ENCODE measurements around the gene CAB39L.

Gene CAB39L

DNA sequence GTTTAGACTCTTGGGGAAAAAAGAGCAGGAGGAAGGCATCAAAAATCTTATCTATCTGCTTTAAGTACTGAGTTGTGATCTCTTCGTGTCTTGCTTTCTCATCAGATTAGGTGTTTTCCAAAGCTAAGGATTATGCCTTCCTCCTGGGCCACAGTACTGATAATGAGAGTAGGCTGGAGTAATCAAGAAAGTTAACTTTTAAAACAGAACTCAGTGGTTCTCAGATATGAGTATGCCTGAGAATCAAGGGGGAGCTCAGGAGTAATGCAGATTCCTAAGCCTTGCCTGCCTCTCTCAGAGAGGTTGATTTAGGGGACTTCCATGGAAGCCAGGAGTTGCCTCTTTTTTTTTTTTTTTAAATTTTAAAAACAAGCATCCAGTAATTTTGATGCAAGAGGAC lies 172.6 kb downstream of the CAB39L start:
- no peak for DNase-seq

DNA sequence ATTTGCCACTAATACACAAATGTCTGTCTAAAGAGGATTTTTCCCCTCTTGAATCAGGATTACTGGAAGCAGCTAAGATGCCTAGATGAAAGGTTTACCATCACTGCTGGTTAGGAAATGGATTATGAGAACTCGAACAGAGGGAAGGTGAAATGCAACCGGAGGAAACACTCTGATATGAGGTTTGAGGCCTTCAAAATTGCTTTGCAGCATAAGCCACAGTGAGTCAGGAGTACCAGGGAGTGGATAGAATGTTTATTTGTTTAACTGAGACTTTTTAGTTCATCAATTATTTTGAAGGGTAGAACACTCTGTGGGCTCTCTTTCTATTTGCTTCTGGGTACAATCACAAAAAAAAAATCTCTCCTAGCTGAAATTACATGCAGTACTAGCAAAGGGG lies 178.0 kb downstream of the CAB39L start:
- no peak for DNase-seq

DNA sequence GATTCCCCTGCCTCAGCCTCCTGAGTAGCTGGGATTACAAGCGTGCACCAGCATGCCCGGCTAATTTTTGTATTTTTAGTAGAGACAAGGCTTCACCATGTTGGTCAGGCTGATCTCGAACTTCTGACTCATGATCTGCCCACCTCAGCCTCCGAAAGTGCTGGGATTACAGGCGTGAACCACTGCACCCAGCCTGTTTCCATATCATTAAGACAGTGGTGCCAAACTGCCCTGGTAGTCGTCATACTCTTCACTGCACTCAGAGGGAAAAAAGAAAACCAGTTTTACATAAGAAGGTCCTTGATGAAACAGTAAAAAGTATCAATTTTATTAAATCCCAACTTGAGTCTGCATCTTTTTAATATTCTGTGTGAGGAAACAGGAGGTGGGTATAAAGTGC lies 181.2 kb downstream of the CAB39L start:
- DNase-seq: no peak

DNA sequence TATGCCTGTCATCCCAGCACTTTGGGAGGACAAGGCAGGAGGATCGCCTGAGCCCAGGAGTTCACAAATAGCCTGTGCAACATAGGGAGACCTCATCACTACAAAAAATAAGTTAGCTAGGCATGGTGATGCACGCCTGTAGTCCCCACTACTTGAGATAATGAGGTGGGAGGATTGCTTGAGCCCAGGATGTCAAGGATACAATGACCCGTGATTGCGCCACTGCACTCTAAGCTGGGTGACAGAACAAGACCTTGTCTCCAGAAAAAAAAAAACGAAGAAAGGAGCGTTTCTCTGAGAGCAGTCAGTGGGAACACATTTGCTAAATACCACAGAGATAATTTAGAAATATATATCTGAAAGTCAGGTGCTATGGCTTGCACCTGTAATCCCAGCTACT lies 184.3 kb downstream of the CAB39L start:
- DNase-seq: no peak

All from NCI-H446 treated with DMSO at 0.1 percent for 48 hours (cell line).